HUES6 (cell line): ENCODE measurements around the gene RNF148.
"Not testable (repeated sequence)": the region's sequence is repeated elsewhere in the genome, so short reads cannot be mapped to it uniquely, and the experiment has no call there.

Experiments used
- H3K27ac ChIP-seq: 2 replicates; pipeline ENCODE4 v1.7.0; 2013; ENCODE audit warnings: low read depth, mild to moderate bottlenecking, low read length, inconsistent platforms
- H3K27me3 ChIP-seq: 2 replicates; pipeline ENCODE4 v1.6.1; 2013; ENCODE audit warnings: low read length; ENCODE audit not compliant: control insufficient read depth, insufficient read depth
- H3K36me3 ChIP-seq: 2 replicates; pipeline ENCODE4 v1.6.1; 2013; ENCODE audit warnings: low read length; ENCODE audit not compliant: control insufficient read depth, insufficient read depth
- H3K4me1 ChIP-seq: 2 replicates; pipeline ENCODE4 v1.6.1; 2013; ENCODE audit warnings: low read length; ENCODE audit not compliant: control insufficient read depth, insufficient read depth
- H3K4me3 ChIP-seq: 2 replicates; pipeline ENCODE4 v1.5.1; 2013; ENCODE audit warnings: low read depth, low read length
- H3K9ac ChIP-seq: one replicate; pipeline ENCODE4 v1.6.1; 2013; ENCODE audit warnings: mild to moderate bottlenecking, low read length
- H3K9me3 ChIP-seq: 2 replicates; pipeline ENCODE4 v1.6.1; 2013; ENCODE audit warnings: low read depth, low read length; ENCODE audit not compliant: control insufficient read depth, insufficient read depth

The RNF148 gene

GRCh38 chr7:122691569-122692235, 11.0 kb downstream of the RNF148 start:
- Histone ChIP-seq H3K27ac (no peak overlapping the region), H3K9ac (no peak overlapping the region), H3K27me3 (no peaks in the 10 kb centered on the region), H3K36me3 (no peaks in the 10 kb centered on the region), H3K4me1 (peaks cover 7% of the 10 kb centered on the region; the same call in 1 of the 2 replicates), H3K9me3 (peaks cover 10% of the 10 kb centered on the region; the same call in 1 of the 2 replicates), H3K4me3 (no peak overlapping the region)

- Histone ChIP-seq H3K27ac (no peak overlapping the region), H3K9ac (no peak overlapping the region), H3K4me1 (peaks cover 19% of the 10 kb centered on the region; the same call in 1 of the 2 replicates), H3K9me3 (peaks cover 10% of the 10 kb centered on the region; the same call in 1 of the 2 replicates), H3K36me3 (no peaks in the 10 kb centered on the region), H3K4me3 (no peak overlapping the region), H3K27me3 (no peaks in the 10 kb centered on the region)
Measured at GRCh38 chr7:122689346-122690109, 13.2 kb downstream of the RNF148 start.

- Histone ChIP-seq H3K9me3 (peaks cover 10% of the 10 kb centered on the region; the same call in 1 of the 2 replicates), H3K9ac (no peak overlapping the region), H3K4me1 (peaks cover 19% of the 10 kb centered on the region; the same call in 1 of the 2 replicates), H3K4me3 (no peak overlapping the region), H3K27ac (no peak overlapping the region), H3K27me3 (no peaks in the 10 kb centered on the region), H3K36me3 (no peaks in the 10 kb centered on the region)
Measured at GRCh38 chr7:122688400-122688998, 14.2 kb downstream of the RNF148 start.

GRCh38 chr7:122686360-122686878, 16.3 kb downstream of the RNF148 start:
- Histone ChIP-seq H3K4me1 (peaks cover 19% of the 10 kb centered on the region; the same call in 1 of the 2 replicates), H3K36me3 (no peaks in the 10 kb centered on the region), H3K27ac (no peak overlapping the region), H3K27me3 (no peaks in the 10 kb centered on the region), H3K9ac (no peak overlapping the region), H3K9me3 (no peaks in the 10 kb centered on the region), H3K4me3 (no peak overlapping the region)

- no peak overlapping the region for H3K4me3 ChIP-seq
- no peak overlapping the region for H3K27ac ChIP-seq
- peaks cover 8% of the 10 kb centered on the region; the same call in 1 of the 2 replicates for H3K9me3 ChIP-seq
- no peaks in the 10 kb centered on the region for H3K27me3 ChIP-seq
- no peak overlapping the region for H3K9ac ChIP-seq
- H3K4me1 ChIP-seq: peaks cover 26% of the 10 kb centered on the region
- no peaks in the 10 kb centered on the region for H3K36me3 ChIP-seq
Measured at GRCh38 chr7:122684504-122684903, 18.2 kb downstream of the RNF148 start.

- H3K27me3 ChIP-seq: no peaks in the 10 kb centered on the region
- no peak overlapping the region for H3K4me3 ChIP-seq
- no peak overlapping the region for H3K9ac ChIP-seq
- H3K9me3 ChIP-seq: peaks cover 10% of the 10 kb centered on the region; the same call in 1 of the 2 replicates
- no peak overlapping the region for H3K27ac ChIP-seq
- H3K4me1 ChIP-seq: peaks cover 36% of the 10 kb centered on the region
- no peaks in the 10 kb centered on the region for H3K36me3 ChIP-seq
Measured at GRCh38 chr7:122682815-122683550, 19.7 kb downstream of the RNF148 start.

- not testable (repeated sequence) for H3K9ac ChIP-seq, H3K27me3 ChIP-seq, H3K4me3 ChIP-seq, H3K36me3 ChIP-seq, H3K27ac ChIP-seq
- Histone ChIP-seq H3K4me1 (peaks cover 35% of the 10 kb centered on the region), H3K9me3 (peaks cover 10% of the 10 kb centered on the region; the same call in 1 of the 2 replicates)
Measured at GRCh38 chr7:122681186-122681585, 21.5 kb downstream of the RNF148 start.

GRCh38 chr7:122679813-122680212, 22.9 kb downstream of the RNF148 start:
- peak overlapping the region; percentile 59 for H3K9ac ChIP-seq
- peak overlapping the region; percentile 94 for H3K27ac ChIP-seq
- peaks cover 10% of the 10 kb centered on the region; the same call in 1 of the 2 replicates for H3K9me3 ChIP-seq
- H3K4me1 ChIP-seq: peaks cover 28% of the 10 kb centered on the region
- H3K4me3 ChIP-seq: no peak overlapping the region
- no peaks in the 10 kb centered on the region for H3K27me3 ChIP-seq
- no peaks in the 10 kb centered on the region for H3K36me3 ChIP-seq

GRCh38 chr7:122679269-122679709, 23.4 kb downstream of the RNF148 start:
- H3K4me1 ChIP-seq: peaks cover 28% of the 10 kb centered on the region
- H3K4me3 ChIP-seq, H3K36me3 ChIP-seq, H3K27me3 ChIP-seq: not testable (repeated sequence)
- peaks cover 11% of the 10 kb centered on the region for H3K9me3 ChIP-seq
- H3K9ac ChIP-seq: peak overlapping the region; percentile 59
- H3K27ac ChIP-seq: peak overlapping the region; percentile 94

- peaks cover 28% of the 10 kb centered on the region for H3K4me1 ChIP-seq
- H3K9me3 ChIP-seq: peaks cover 18% of the 10 kb centered on the region
- no peaks in the 10 kb centered on the region for H3K27me3 ChIP-seq
- H3K9ac ChIP-seq: no peak overlapping the region
- no peaks in the 10 kb centered on the region for H3K36me3 ChIP-seq
- no peak overlapping the region for H3K27ac ChIP-seq
- no peak overlapping the region for H3K4me3 ChIP-seq
Measured at GRCh38 chr7:122677149-122677548, 25.6 kb downstream of the RNF148 start.
